CD4-positive, alpha-beta T cell treated with Interleukin-6 at 100 ng/mL for 8 hours (primary cell): ENCODE results near the gene KRTAP23-1.
A peak's percentile ranks its signal among the peaks of the same experiment; 100 is the strongest.

Source experiments
- DNase-seq: peaks from one replicate; pipeline ENCODE4 v3.0.0-alpha.2; 2020; ENCODE audit warnings: mixed read lengths, low spot score

Gene KRTAP23-1

GRCh38 chr21:30348506-30348905, at the start of gene KRTAP23-1:
Gene KRTAP23-1, minus strand, starts transcription at chr21:30348606. Its CDS starts 0 bp downstream, at chr21:30348606.
- no peak for DNase-seq

- no peak for DNase-seq
Measured at GRCh38 chr21:30395731-30396130, 47.3 kb upstream of the KRTAP23-1 start, which contains the start of gene KRTAP13-1. Gene KRTAP13-1, plus strand, starts transcription at chr21:30396031. Its CDS starts 56 bp downstream, at chr21:30396087.

- DNase-seq, result no peak
Measured at GRCh38 chr21:30391492-30392025, 43.2 kb upstream of the KRTAP23-1 start.

- DNase-seq, result no peak
Measured at GRCh38 chr21:30382201-30382600, 33.8 kb upstream of the KRTAP23-1 start.

GRCh38 chr21:30372139-30372770, 23.8 kb upstream of the KRTAP23-1 start, which contains the start of gene KRTAP13-2:
Gene KRTAP13-2, minus strand, starts transcription at chr21:30372271. Its CDS starts 58 bp downstream, at chr21:30372213.
- DNase-seq, result no peak

- DNase-seq, result no peak
Measured at GRCh38 chr21:30355906-30356305, 7.5 kb upstream of the KRTAP23-1 start.

GRCh38 chr21:30354308-30355005, 6.1 kb upstream of the KRTAP23-1 start:
- no peak for DNase-seq

- no peak for DNase-seq
Measured at GRCh38 chr21:30351534-30351933, 3.1 kb upstream of the KRTAP23-1 start.

GRCh38 chr21:30349572-30349971, 1.2 kb upstream of the KRTAP23-1 start:
- DNase-seq, result no peak

- DNase-seq, result no peak
Measured at GRCh38 chr21:30345014-30345413, 3.4 kb downstream of the KRTAP23-1 start.

GRCh38 chr21:30340714-30341573, 7.5 kb downstream of the KRTAP23-1 start:
- DNase-seq, result peak; percentile 10

GRCh38 chr21:30338717-30339116, 9.7 kb downstream of the KRTAP23-1 start:
- DNase-seq, result no peak

- no peak for DNase-seq
Measured at GRCh38 chr21:30337772-30338171, 10.6 kb downstream of the KRTAP23-1 start.

GRCh38 chr21:30337276-30337744, 11.1 kb downstream of the KRTAP23-1 start, which contains the start of gene KRTAP27-1:
Gene KRTAP27-1, minus strand, starts transcription at chr21:30337694. Its CDS starts 26 bp downstream, at chr21:30337668.
- DNase-seq, result no peak

GRCh38 chr21:30336596-30336995, 11.8 kb downstream of the KRTAP23-1 start:
- DNase-seq, result no peak

- DNase-seq, result no peak
Measured at GRCh38 chr21:30333736-30334135, 14.7 kb downstream of the KRTAP23-1 start.

- DNase-seq, result no peak
Measured at GRCh38 chr21:30332681-30333080, 15.7 kb downstream of the KRTAP23-1 start.

GRCh38 chr21:30329203-30329875, 19.1 kb downstream of the KRTAP23-1 start:
- DNase-seq, result no peak

GRCh38 chr21:30326390-30326789, 22.0 kb downstream of the KRTAP23-1 start:
- DNase-seq, result no peak

- no peak for DNase-seq
Measured at GRCh38 chr21:30320215-30320614, 28.2 kb downstream of the KRTAP23-1 start, which contains the start of gene KRTAP26-1. Gene KRTAP26-1, minus strand, starts transcription at chr21:30320315. Its CDS starts 280 bp downstream, at chr21:30320035.

- no peak for DNase-seq
Measured at GRCh38 chr21:30315701-30316100, 32.7 kb downstream of the KRTAP23-1 start.
